ENCODE measurements around the gene TSPAN15.
"Not testable (repeated sequence)": the region's sequence is repeated elsewhere in the genome, so short reads cannot be mapped to it uniquely, and the experiment has no call there.

TSPAN15 gene

GRCh38 chr10:69527961-69528360 is 76.7 kb downstream of the TSPAN15 start:
- no peaks in the 10 kb centered on the region for H3F3A ChIP-seq (ENCODE audit: insufficient read depth)
- no peak overlapping the region for H2AFZ ChIP-seq (ENCODE audit: low read depth, low read length, severe bottlenecking)
- no peaks in the 10 kb centered on the region for H4K20me1 ChIP-seq (ENCODE audit: low read depth, low read length)
- H3K4me3 ChIP-seq (ENCODE audit: insufficient read depth, low read length, poor library complexity, severe bottlenecking), result no peak overlapping the region
- H3K27ac ChIP-seq (ENCODE audit: low read depth, low read length), result no peak overlapping the region
- TF ChIP-seq, protein P1, sequence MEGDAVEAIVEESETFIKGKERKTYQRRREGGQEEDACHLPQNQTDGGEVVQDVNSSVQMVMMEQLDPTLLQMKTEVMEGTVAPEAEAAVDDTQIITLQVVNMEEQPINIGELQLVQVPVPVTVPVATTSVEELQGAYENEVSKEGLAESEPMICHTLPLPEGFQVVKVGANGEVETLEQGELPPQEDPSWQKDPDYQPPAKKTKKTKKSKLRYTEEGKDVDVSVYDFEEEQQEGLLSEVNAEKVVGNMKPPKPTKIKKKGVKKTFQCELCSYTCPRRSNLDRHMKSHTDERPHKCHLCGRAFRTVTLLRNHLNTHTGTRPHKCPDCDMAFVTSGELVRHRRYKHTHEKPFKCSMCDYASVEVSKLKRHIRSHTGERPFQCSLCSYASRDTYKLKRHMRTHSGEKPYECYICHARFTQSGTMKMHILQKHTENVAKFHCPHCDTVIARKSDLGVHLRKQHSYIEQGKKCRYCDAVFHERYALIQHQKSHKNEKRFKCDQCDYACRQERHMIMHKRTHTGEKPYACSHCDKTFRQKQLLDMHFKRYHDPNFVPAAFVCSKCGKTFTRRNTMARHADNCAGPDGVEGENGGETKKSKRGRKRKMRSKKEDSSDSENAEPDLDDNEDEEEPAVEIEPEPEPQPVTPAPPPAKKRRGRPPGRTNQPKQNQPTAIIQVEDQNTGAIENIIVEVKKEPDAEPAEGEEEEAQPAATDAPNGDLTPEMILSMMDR (IDR thresholded peaks at IDR 0.05; ENCODE audit: insufficient read depth, low read length, poor library complexity, severe bottlenecking), result no peak
- no peak for TF ChIP-seq EZH2phosphoT487 (conservative IDR thresholded peaks at IDR 0.05; ENCODE audit: low read length)
- no peaks in the 10 kb centered on the region for H3K9me2 ChIP-seq (replicated peaks; ENCODE audit: insufficient read depth, low read length)
- no peak overlapping the region for H3K4me2 ChIP-seq (ENCODE audit: low read depth, low read length, poor library complexity, severe bottlenecking)
- no peaks in the 10 kb centered on the region for H3K36me3 ChIP-seq (ENCODE audit: low read length)
- no peak overlapping the region for H3K9ac ChIP-seq (ENCODE audit: low read length)
- no peaks in the 10 kb centered on the region for H3K27me3 ChIP-seq (ENCODE audit: low read length)
- no peaks in the 10 kb centered on the region for H3K9me3 ChIP-seq (ENCODE audit: insufficient read depth, low read length)
- H3K79me2 ChIP-seq (ENCODE audit: insufficient read depth, low read length), result no peaks in the 10 kb centered on the region

- peaks cover 3% of the 10 kb centered on the region; the same call in 1 of the 2 replicates for H3K27me3 ChIP-seq (ENCODE audit: low read length)
Measured at GRCh38 chr10:69533658-69534057, 82.4 kb downstream of the TSPAN15 start.

DNA sequence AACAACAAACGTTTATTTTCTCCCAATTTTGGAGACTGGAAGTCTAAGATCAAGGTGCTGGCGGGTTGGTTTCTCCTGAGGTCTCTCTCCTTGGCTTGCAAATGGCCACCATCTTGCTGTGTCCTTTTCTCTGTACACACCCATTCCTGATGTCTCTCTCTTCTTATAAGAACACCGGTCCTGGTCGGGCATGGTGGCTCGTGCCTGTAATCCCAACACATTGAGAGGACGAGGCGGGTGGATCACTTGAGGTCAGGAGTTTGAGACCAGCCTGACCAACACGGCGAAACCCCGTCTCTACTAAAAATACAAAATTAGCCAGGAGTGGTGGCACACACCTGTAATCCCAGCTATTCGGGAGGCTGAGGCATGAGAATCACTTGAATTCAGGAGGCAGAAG is 85.3 kb downstream of the TSPAN15 start:
- H3K79me2 ChIP-seq (ENCODE audit: insufficient read depth, low read length); H3K4me3 ChIP-seq (ENCODE audit: insufficient read depth, low read length, poor library complexity, severe bottlenecking); H3K4me2 ChIP-seq (ENCODE audit: low read depth, low read length, poor library complexity, severe bottlenecking); H4K20me1 ChIP-seq (ENCODE audit: low read depth, low read length); H3K27ac ChIP-seq (ENCODE audit: low read depth, low read length); H3K9me3 ChIP-seq (ENCODE audit: insufficient read depth, low read length); H2AFZ ChIP-seq (ENCODE audit: low read depth, low read length, severe bottlenecking); H3K27me3 ChIP-seq (ENCODE audit: low read length); H3F3A ChIP-seq (ENCODE audit: insufficient read depth); H3K9ac ChIP-seq (ENCODE audit: low read length); H3K9me2 ChIP-seq (replicated peaks; ENCODE audit: insufficient read depth, low read length); H3K36me3 ChIP-seq (ENCODE audit: low read length): not testable (repeated sequence)

More at GRCh38 chr10:69533658-69534057, 82.4 kb downstream of the TSPAN15 start:
- Histone ChIP-seq H2AFZ (ENCODE audit: low read depth, low read length, severe bottlenecking) (no peak overlapping the region), H3K36me3 (ENCODE audit: low read length) (no peaks in the 10 kb centered on the region), H3K9me3 (ENCODE audit: insufficient read depth, low read length) (no peaks in the 10 kb centered on the region), H3K9ac (ENCODE audit: low read length) (no peak overlapping the region), H3F3A (ENCODE audit: insufficient read depth) (no peaks in the 10 kb centered on the region), H3K9me2 (replicated peaks; ENCODE audit: insufficient read depth, low read length) (no peaks in the 10 kb centered on the region), H3K79me2 (ENCODE audit: insufficient read depth, low read length) (no peaks in the 10 kb centered on the region), H3K4me3 (ENCODE audit: insufficient read depth, low read length, poor library complexity, severe bottlenecking) (no peak overlapping the region), H4K20me1 (ENCODE audit: low read depth, low read length) (no peaks in the 10 kb centered on the region), H3K27ac (ENCODE audit: low read depth, low read length) (no peak overlapping the region), H3K4me2 (ENCODE audit: low read depth, low read length, poor library complexity, severe bottlenecking) (no peak overlapping the region)
- TF ChIP-seq EZH2phosphoT487 (conservative IDR thresholded peaks at IDR 0.05; ENCODE audit: low read length), result no peak
- TF ChIP-seq, protein P1 (IDR thresholded peaks at IDR 0.05; ENCODE audit: insufficient read depth, low read length, poor library complexity, severe bottlenecking), result no peak

DNA sequence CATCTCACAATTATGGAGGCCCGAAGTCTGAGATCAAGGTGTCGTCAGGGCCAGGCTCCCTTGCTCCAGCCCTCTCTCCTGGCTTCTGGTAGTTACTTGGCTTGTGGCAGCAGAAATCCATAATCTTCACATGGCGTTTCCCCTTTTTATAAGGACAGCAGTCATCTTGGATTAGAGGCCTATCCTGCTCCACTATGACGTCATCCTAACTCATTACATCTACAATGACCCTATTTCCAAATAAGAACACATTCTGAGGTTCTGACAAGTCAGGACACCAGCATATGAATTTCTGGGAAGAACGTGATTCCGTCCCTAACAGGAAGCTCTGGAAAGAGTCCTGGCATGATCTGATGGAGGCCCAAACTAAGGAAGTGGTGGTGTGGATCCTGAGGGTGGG is 86.2 kb downstream of the TSPAN15 start:
- H3K79me2 ChIP-seq (ENCODE audit: insufficient read depth, low read length), result no peaks in the 10 kb centered on the region
- H3K4me2 ChIP-seq (ENCODE audit: low read depth, low read length, poor library complexity, severe bottlenecking), result no peak overlapping the region
- H3K9ac ChIP-seq (ENCODE audit: low read length), result no peak overlapping the region
- H3K36me3 ChIP-seq (ENCODE audit: low read length), result no peaks in the 10 kb centered on the region
- H3K27ac ChIP-seq (ENCODE audit: low read depth, low read length), result no peak overlapping the region
- H4K20me1 ChIP-seq (ENCODE audit: low read depth, low read length), result no peaks in the 10 kb centered on the region
- peaks cover 3% of the 10 kb centered on the region; the same call in 1 of the 2 replicates for H3K27me3 ChIP-seq (ENCODE audit: low read length)
- no peaks in the 10 kb centered on the region; the same call in 1 of the 2 replicates for H3K9me3 ChIP-seq (ENCODE audit: insufficient read depth, low read length)
- TF ChIP-seq, protein P1 (IDR thresholded peaks at IDR 0.05; ENCODE audit: insufficient read depth, low read length, poor library complexity, severe bottlenecking), result no peak
- TF ChIP-seq EZH2phosphoT487 (conservative IDR thresholded peaks at IDR 0.05; ENCODE audit: low read length), result no peak
- H3K9me2 ChIP-seq (replicated peaks; ENCODE audit: insufficient read depth, low read length), result no peaks in the 10 kb centered on the region
- no peaks in the 10 kb centered on the region for H3F3A ChIP-seq (ENCODE audit: insufficient read depth)
- H2AFZ ChIP-seq (ENCODE audit: low read depth, low read length, severe bottlenecking), result no peak overlapping the region
- no peak overlapping the region for H3K4me3 ChIP-seq (ENCODE audit: insufficient read depth, low read length, poor library complexity, severe bottlenecking)

Measured in SU-DHL-6 (cell line).